ENCODE measurements around the gene APOBEC2.
A peak's percentile ranks its signal among the peaks of the same experiment; 100 is the strongest.
"Not testable (repeated sequence)": the region's sequence is repeated elsewhere in the genome, so short reads cannot be mapped to it uniquely, and the experiment has no call there.

The APOBEC2 gene

GRCh38 chr6:41053041-41053440, at the start of gene APOBEC2:
Gene APOBEC2 (plus strand): TSS chr6:41053202. CDS start chr6:41053348, 146 bp downstream.
- no peak for DNase-seq

GRCh38 chr6:41006217-41006616, 46.8 kb upstream of the APOBEC2 start:
- peak; percentile 73 for DNase-seq

GRCh38 chr6:41006980-41007379, 46.0 kb upstream of the APOBEC2 start:
- not testable (repeated sequence) for DNase-seq

GRCh38 chr6:41008011-41008410, 45.0 kb upstream of the APOBEC2 start:
- DNase-seq = no peak

GRCh38 chr6:41009669-41010068, 43.3 kb upstream of the APOBEC2 start:
- no peak for DNase-seq

- DNase-seq = no peak
Observed at GRCh38 chr6:41011673-41012072, 41.3 kb upstream of the APOBEC2 start.

GRCh38 chr6:41013466-41014153, 39.4 kb upstream of the APOBEC2 start:
- DNase-seq = no peak

GRCh38 chr6:41014780-41015179, 38.2 kb upstream of the APOBEC2 start:
- DNase-seq = no peak

- not testable (repeated sequence) for DNase-seq
Observed at GRCh38 chr6:41015860-41016259, 37.1 kb upstream of the APOBEC2 start.

GRCh38 chr6:41017663-41018062, 35.3 kb upstream of the APOBEC2 start:
- no peak for DNase-seq

- no peak for DNase-seq
Observed at GRCh38 chr6:41021832-41022231, 31.2 kb upstream of the APOBEC2 start.

GRCh38 chr6:41022294-41022693, 30.7 kb upstream of the APOBEC2 start:
- no peak for DNase-seq

- no peak for DNase-seq
Observed at GRCh38 chr6:41023114-41023513, 29.9 kb upstream of the APOBEC2 start.

- no peak for DNase-seq
Observed at GRCh38 chr6:41025966-41026530, 27.0 kb upstream of the APOBEC2 start.

- DNase-seq = no peak
Observed at GRCh38 chr6:41027241-41027640, 25.8 kb upstream of the APOBEC2 start.

GRCh38 chr6:41027799-41028560, 25.0 kb upstream of the APOBEC2 start:
- peak; percentile 87 for DNase-seq

GRCh38 chr6:41028561-41029412, 24.2 kb upstream of the APOBEC2 start:
- DNase-seq = no peak

GRCh38 chr6:41032830-41033229, 20.2 kb upstream of the APOBEC2 start:
- DNase-seq = no peak

GRCh38 chr6:41033776-41034175, 19.2 kb upstream of the APOBEC2 start:
- no peak for DNase-seq

- DNase-seq = no peak
Observed at GRCh38 chr6:41036186-41036585, 16.8 kb upstream of the APOBEC2 start.

- no peak for DNase-seq
Observed at GRCh38 chr6:41036601-41037000, 16.4 kb upstream of the APOBEC2 start.

GRCh38 chr6:41037107-41037900, 15.7 kb upstream of the APOBEC2 start:
- no peak for DNase-seq
